ENCODE data around the gene INHA.

DNA sequence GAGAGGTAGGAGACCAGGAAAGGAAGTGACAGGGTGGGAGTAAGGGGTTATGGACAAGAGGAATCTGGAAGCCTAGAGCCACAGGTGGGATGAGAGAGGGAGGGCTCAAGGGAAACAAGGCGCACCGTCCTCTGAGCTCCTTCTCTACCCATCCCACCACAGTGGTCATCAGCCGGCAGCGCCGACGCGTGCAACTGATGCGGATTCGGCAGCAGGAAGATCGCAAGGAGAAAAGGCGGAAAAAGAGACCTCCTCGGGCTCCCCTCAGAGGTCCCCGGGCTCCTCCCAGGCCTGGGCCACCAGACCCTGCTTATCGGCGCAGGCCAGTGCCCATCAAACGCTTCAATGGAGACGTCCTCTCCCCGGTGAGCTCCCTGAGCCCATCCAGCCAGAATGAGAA, 23.1 kb upstream of the INHA start:
- TF ChIP-seq, protein P1, sequence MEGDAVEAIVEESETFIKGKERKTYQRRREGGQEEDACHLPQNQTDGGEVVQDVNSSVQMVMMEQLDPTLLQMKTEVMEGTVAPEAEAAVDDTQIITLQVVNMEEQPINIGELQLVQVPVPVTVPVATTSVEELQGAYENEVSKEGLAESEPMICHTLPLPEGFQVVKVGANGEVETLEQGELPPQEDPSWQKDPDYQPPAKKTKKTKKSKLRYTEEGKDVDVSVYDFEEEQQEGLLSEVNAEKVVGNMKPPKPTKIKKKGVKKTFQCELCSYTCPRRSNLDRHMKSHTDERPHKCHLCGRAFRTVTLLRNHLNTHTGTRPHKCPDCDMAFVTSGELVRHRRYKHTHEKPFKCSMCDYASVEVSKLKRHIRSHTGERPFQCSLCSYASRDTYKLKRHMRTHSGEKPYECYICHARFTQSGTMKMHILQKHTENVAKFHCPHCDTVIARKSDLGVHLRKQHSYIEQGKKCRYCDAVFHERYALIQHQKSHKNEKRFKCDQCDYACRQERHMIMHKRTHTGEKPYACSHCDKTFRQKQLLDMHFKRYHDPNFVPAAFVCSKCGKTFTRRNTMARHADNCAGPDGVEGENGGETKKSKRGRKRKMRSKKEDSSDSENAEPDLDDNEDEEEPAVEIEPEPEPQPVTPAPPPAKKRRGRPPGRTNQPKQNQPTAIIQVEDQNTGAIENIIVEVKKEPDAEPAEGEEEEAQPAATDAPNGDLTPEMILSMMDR (IDR thresholded peaks at IDR 0.05): no peak
- TF ChIP-seq POLR2A (IDR thresholded peaks at IDR 0.05): no peak

All from adrenal gland (tissue), 5 donors.